Tibial artery (tissue), 4 donors: Measurements from ENCODE around the gene SLC41A3.

Experiments
- DNase-seq, 2 donors: peaks; one replicate each; pipeline ENCODE4 v3.0.0-alpha.2; 2019
- H3K27ac ChIP-seq, 2 donors: fragments of 200-600 bp; sonication (generic) in 1 of 2; 1 replicate in 1 of 2; 2 replicates in 1 of 2; pipeline ENCODE4 v1.5.1; 2018 to 2019; ENCODE audit warnings: mild to moderate bottlenecking in 1 of 2
- H3K27me3 ChIP-seq, 2 donors: fragments of 200-600 bp; sonication (generic) in 1 of 2; one replicate each; pipeline versions ENCODE4 v1.5.1 to v1.6.0; 2016 to 2019
- H3K36me3 ChIP-seq, 3 donors: fragments of 200-600 bp; sonication (generic) in 2 of 3; one replicate each; pipeline ENCODE4 v1.5.1; 2016 to 2019; ENCODE audit warnings: mild to moderate bottlenecking in 2 of 3
- H3K4me1 ChIP-seq, 4 donors: fragments of 200-600 bp; sonication (generic) in 2 of 4; 1 replicate in 3 of 4; 2 replicates in 1 of 4; pipeline ENCODE4 v1.5.1; 2016 to 2019
- H3K4me3 ChIP-seq, 2 donors: fragments of 200-600 bp; sonication (generic) in 1 of 2; 1 replicate in 1 of 2; 2 replicates in 1 of 2; pipeline ENCODE4 v1.5.1; 2018 to 2019; ENCODE audit warnings: mild to moderate bottlenecking in 2 of 2
- H3K9me3 ChIP-seq, 3 donors: fragments of 200-600 bp; sonication (generic) in 1 of 3; one replicate each; pipeline ENCODE4 v1.5.1; 2016 to 2019
- CTCF ChIP-seq, 2 experiments: fragments of 200-600 bp in 1 of 2; fragments of 450-650 bp in 1 of 2; IDR thresholded peaks; one replicate each; pipeline ENCODE4 v1.5.1; 2017 to 2019; ENCODE audit warnings: antibody characterized with exemption in 2 of 2, mild to moderate bottlenecking in 1 of 2, moderate library complexity in 1 of 2
- intact Hi-C: fragments of 100-400 bp; cut with DNase I; formaldehyde crosslinking; loops from one replicate; pipeline ENCODE4 v1.15.0; 2023; ENCODE audit warnings: low total_unique reads

SLC41A3 gene

DNA sequence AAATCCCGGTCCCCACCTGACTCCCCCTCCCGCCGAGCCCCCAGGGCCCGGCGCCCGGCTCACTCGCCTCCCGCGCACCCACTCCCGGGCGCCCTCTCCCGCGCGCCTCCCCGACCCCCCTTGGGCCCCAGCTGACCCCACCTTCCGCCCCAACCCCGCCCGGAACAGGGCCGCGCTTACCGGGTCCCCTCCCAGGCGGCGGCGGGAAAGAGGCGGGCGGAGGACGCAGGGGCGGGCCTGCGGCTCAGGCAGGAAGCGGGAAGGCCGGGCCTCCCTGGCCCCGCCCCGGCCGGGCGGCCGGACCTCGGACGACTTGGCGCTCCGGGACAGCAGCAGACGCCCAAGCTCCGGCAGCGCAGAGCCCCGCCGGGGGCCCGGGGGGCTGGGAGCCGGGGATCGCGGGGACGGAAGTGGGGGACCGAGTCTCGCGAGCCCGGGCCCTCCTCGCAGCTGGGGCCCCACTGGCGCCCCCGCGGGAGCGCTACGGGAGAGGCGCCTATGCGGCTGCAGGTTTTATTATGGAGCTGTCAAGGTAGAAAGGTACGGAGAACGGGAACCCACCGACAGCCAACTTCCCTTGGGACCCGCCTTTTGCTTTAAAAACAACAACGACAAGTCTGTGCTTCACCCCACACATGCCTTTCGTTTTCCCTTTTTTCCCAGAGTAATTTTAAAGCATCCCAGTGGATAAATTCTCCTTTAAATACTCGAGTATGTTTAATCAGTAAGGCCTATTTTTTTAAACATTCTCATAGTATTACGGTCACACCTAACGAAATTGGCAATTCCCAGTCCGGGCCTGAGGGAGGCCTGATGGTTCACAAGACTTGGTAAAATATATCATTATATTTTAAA is at the start of gene SLC41A3:
Gene SLC41A3, minus strand, starts transcription at position 212 of the 855 bp plus-strand sequence. CDS start 15,905 bp downstream, outside the sequence.
- Histone ChIP-seq H3K27ac (peak within 1 kb of the TSS; percentile 92 to 94), H3K36me3 (no peaks in the 10 kb centered on the region), H3K9me3 (no peaks in the 10 kb centered on the region), H3K4me1 (peaks cover 0 to 24% (median 19%) of the 10 kb centered on the region in 4 donors), H3K4me3 (peak within 1 kb of the TSS; percentile 79 to 87), H3K27me3 (no peaks in the 10 kb centered on the region)
- intact Hi-C loops: loop anchor here (5.0 kb wide), 1 partner anchor 393 kb away; the partner anchor contains the start of gene ZXDC
- TF ChIP-seq CTCF (IDR thresholded peaks at IDR 0.05): peak; percentile 30 to 35
- peak; percentile 90 to 96 for DNase-seq

GRCh38 chr3:126133606-126134005 is 49.7 kb upstream of the SLC41A3 start:
- Histone ChIP-seq H3K4me1 (peaks cover 0 to 13% (median 3%) of the 10 kb centered on the region in 4 donors), H3K4me3 (no peak overlapping the region), H3K9me3 (no peaks in the 10 kb centered on the region), H3K27ac (no peak overlapping the region), H3K36me3 (peaks cover 0 to 5% (median 0%) of the 10 kb centered on the region in 3 donors), H3K27me3 (peaks cover 0 to 2% of the 10 kb centered on the region in 2 donors)
- DNase-seq: peak; percentile 15 to 54
- no peak for TF ChIP-seq CTCF (IDR thresholded peaks at IDR 0.05)
- intact Hi-C loops: loop anchor here (5.0 to 10.0 kb wide), 2 partner anchors 61 to 259 kb away; partner anchors contain the start of gene CFAP100

DNA sequence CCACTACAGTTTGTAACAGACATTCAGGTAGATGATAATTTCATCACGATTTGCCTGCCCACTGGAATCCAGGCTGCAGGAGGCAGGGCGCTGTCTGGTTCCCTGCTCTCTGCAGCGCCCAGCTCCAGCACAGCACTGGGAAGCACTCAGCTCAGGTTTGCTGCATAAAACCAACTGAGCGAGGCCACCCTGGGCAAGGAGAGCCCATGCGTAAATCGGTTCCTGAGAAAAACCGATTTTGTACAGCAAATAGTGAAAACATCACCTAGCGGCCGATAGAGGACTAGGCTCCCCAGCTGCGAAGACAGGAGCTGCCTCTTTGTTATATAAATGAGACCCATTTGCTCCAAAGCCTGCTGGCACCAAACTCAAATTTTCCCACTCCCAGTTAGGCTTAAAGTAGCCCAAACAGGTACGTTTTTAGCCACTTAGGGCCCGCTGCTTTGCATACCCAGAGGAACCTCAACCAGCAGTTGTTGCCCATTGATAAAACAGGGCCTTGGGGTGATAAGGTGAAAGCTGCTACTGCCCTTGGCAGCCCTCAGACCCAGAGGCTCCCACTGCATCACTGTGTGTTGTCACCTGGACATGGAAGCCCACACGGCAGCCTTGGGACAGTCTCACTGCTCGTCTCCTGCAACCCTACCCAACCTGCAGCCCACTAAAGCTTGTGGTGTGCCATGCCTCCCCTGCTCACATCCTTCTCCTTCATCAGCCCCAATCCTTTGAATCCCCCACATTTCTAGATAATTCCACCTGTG is 49.0 kb upstream of the SLC41A3 start:
- Histone ChIP-seq H3K27ac (no peak overlapping the region), H3K27me3 (peaks cover 0 to 2% of the 10 kb centered on the region in 2 donors), H3K4me1 (peaks cover 0 to 13% (median 3%) of the 10 kb centered on the region in 4 donors), H3K9me3 (no peaks in the 10 kb centered on the region), H3K36me3 (peaks cover 0 to 5% (median 0%) of the 10 kb centered on the region in 3 donors), H3K4me3 (no peak overlapping the region)
- peak; percentile 10 to 51 for DNase-seq
- intact Hi-C loops: loop anchor here (5.0 to 10.0 kb wide), 2 partner anchors 62 to 259 kb away; partner anchors contain the start of gene CFAP100
- TF ChIP-seq CTCF (IDR thresholded peaks at IDR 0.05): no peak

- DNase-seq: peak; percentile 14 to 42
- no peak overlapping the region for H3K4me3 ChIP-seq
- no peak for TF ChIP-seq CTCF (IDR thresholded peaks at IDR 0.05)
- H3K4me1 ChIP-seq: peaks cover 0 to 13% (median 3%) of the 10 kb centered on the region in 4 donors
- peaks cover 0 to 2% of the 10 kb centered on the region in 2 donors for H3K27me3 ChIP-seq
- intact Hi-C loops: loop anchor here (5.0 to 10.0 kb wide), 2 partner anchors 63 to 260 kb away; partner anchors contain the start of gene CFAP100
- peaks cover 0 to 5% (median 0%) of the 10 kb centered on the region in 3 donors for H3K36me3 ChIP-seq
- no peak overlapping the region for H3K27ac ChIP-seq
- H3K9me3 ChIP-seq: no peaks in the 10 kb centered on the region
These were observed 48.2 kb upstream of the SLC41A3 start for GRCh38 chr3:126131881-126132750.
